ENCODE measurements around the gene INPP5J.

- no peak for TF ChIP-seq TARDBP (IDR thresholded peaks at IDR 0.05)
- TF ChIP-seq LEF1 (IDR thresholded peaks at IDR 0.05; ENCODE audit: borderline replicate concordance) = no peak
- TF ChIP-seq BHLHE40 (IDR thresholded peaks at IDR 0.05; ENCODE audit: borderline replicate concordance) = no peak
- TF ChIP-seq FOXM1 (IDR thresholded peaks at IDR 0.05; ENCODE audit: borderline replicate concordance) = no peak
- no peak for TF ChIP-seq HDGF (IDR thresholded peaks at IDR 0.05; ENCODE audit: borderline replicate concordance)
- no peak for TF ChIP-seq L3MBTL2 (conservative IDR thresholded peaks at IDR 0.05)
- TF ChIP-seq FOXK2 (IDR thresholded peaks at IDR 0.05) = no peak
- no peak for TF ChIP-seq SP1 (IDR thresholded peaks at IDR 0.05)
- TF ChIP-seq SUZ12 (IDR thresholded peaks at IDR 0.05) = no peak
- no peak for TF ChIP-seq PKNOX1 (IDR thresholded peaks at IDR 0.05)
Observed at GRCh38 chr22:31140746-31141145, 18.0 kb downstream of the INPP5J start.

Data from HEK293T (cell line).